Activated CD4-positive, CD25-positive, alpha-beta regulatory T cell treated with anti-CD3 and anti-CD28 coated beads, Interleukin-2, amount 50 U/mL, for 16 hours (primary cell): ENCODE measurements around the gene GMDS.

Experiments
- DNase-seq: peaks from one replicate; pipeline ENCODE4 v3.0.0-alpha.2; 2020; ENCODE audit warnings: low read depth, low spot score

GMDS gene

GRCh38 chr6:1987640-1988039, 257.8 kb downstream of the GMDS start:
- no peak for DNase-seq

DNA sequence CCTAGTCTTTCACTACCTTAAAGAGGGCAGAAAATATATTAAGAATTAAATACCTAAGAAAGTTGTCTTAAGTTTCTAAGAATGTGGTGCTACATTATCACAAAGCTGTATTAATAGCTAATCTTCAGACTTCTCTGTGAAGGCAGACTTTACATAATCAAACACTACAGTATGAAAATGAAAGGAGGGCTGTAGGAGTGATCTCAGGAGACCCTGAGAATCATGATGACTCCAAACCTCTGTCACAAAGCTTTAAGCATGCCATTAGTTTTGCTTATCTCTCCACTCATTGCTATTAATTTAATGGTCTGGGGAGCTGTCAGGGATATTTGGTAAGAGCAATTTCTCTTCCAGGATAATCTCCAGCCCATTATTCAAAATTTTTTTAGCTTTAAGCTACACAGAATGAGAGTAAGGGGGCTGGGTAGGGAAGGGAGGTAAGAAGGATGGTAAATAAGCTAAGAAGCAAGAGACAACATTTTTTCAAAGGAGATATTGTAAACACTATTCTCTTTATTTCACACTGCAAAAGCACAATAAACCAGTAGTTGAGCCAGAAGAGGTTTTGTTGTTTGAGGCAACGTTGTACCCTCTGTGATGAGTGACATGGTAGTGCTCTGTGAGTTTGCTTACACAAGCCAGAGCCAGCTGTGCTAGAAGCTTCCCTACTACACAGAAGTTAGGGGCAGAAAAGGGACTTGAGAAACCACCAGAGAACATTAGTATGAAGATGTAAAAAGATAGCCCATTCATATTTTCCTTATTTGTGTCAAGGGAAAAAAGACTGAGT, 258.8 kb downstream of the GMDS start:
- DNase-seq: no peak

- no peak for DNase-seq
Observed at GRCh38 chr6:1984346-1984994, 260.9 kb downstream of the GMDS start.

- DNase-seq: no peak
Observed at GRCh38 chr6:1983850-1984249, 261.6 kb downstream of the GMDS start.

- DNase-seq: no peak
Observed at GRCh38 chr6:1972962-1973361, 272.4 kb downstream of the GMDS start.

GRCh38 chr6:1971612-1972011, 273.8 kb downstream of the GMDS start:
- no peak for DNase-seq

- no peak for DNase-seq
Observed at GRCh38 chr6:1970151-1970561, 275.2 kb downstream of the GMDS start.

DNA sequence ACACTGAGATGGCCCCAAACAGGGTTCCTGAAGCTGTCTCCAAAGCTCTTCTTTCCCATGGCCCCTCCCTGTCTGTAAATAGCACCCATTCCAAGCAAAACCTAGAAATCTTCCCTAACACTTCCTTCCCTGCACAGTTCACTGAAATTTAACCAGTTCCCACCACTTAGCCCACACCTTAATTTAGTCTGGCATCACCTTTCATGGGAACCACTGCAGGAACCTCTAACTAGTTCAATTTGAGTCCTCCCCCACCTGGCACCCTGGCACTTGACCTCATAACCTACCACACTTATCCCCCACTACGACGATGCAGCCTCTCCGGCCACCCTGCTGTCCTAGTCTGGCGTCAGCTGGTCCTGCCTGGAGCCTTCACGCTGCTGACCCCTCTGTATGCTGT, 278.7 kb downstream of the GMDS start:
- DNase-seq: no peak

DNA sequence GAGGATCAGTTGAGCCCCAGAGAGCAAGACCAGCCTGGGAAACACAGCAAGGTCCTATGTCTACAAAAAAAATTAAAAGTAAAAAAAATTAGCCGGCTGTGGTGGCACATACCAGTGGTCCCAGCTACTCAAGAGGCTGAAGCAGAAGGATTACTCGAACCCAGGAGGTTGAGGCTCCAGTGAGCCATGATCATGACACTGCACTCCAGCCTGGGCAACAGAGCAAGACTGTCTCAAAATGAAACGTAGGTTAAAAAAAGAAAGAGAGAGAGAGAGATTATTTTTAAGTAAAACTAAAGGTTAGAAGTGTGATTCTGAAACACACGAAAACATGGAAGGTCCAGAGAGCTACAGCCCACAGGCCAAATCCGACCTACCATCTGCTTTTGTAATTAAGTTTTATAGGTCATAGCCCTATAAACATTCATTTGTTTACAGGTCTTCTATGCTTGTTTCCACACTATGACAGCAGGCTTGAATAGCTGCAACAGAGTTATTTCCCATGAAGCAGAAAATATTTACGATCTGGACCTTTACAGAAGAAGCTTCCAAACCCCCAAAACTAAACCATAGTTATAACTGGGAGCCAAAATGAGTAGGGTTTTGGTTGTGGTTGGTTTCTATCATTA, 279.7 kb downstream of the GMDS start:
- no peak for DNase-seq

DNA sequence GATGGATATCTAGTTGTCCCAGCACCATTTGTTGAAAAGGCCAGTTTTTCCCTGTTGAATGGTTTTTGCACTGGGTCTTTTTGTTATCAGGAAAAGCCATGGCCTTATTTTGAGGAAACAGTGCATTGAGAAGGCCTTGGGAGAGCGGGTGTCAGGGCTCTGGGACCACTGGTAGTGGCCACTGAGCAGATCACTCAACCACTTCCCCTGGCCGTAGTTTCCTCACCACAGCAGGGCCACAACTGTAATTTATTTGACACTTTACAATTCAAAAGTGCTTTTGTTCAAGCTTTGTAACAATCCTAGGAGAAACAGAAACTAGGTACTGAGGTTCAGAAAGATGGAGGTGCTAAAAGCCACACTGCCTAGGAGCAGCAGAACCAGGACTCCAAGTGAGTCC, 281.8 kb downstream of the GMDS start:
- no peak for DNase-seq

- no peak for DNase-seq
Observed at GRCh38 chr6:1962201-1962600, 283.2 kb downstream of the GMDS start.

- DNase-seq: no peak
Observed at GRCh38 chr6:1960486-1961142, 284.8 kb downstream of the GMDS start.

DNA sequence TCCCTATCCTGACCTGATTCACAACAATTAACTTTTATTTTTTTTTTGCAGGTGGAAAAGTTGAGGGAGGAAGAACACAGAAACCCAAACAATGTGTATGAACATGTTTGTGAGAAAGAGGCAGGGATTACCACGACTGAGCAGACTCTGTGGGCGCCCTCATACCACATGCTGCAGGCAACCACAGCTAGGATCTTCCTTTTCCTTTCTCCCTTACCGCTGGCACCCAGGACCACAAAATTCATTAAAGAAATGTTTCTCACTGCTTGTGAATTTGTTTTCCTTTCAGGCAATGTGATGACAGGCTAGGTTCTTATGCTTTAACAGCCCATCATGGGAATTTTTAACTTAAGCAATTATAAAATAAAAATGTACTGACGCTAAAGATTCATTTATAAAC, 287.1 kb downstream of the GMDS start:
- no peak for DNase-seq

DNA sequence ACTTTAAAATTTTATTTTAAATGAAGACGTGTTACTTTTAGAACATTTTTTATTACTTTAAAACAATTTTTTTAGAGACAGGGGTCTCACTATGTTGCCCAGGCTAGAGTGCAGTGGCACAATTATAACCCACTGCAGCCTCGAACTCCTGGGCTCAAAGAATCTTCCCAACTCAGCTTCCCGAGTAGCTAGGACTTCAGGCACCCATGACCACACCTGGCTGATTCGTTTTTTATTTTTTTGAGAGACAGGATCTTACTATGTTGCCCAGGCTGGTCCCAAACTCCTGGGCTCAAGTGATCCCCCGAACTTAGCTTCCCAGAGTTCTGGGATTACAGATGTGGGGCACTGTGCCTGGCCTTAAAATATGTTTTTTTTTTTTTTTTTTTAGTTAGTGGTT, 287.7 kb downstream of the GMDS start:
- DNase-seq: no peak

- no peak for DNase-seq
Observed at GRCh38 chr6:1952740-1953360, 292.6 kb downstream of the GMDS start.

GRCh38 chr6:1950631-1951030, 294.8 kb downstream of the GMDS start:
- no peak for DNase-seq

- no peak for DNase-seq
Observed at GRCh38 chr6:1949538-1949937, 295.9 kb downstream of the GMDS start.

GRCh38 chr6:1947922-1948321, 297.5 kb downstream of the GMDS start:
- no peak for DNase-seq

GRCh38 chr6:1946583-1946982, 298.8 kb downstream of the GMDS start:
- DNase-seq: no peak

DNA sequence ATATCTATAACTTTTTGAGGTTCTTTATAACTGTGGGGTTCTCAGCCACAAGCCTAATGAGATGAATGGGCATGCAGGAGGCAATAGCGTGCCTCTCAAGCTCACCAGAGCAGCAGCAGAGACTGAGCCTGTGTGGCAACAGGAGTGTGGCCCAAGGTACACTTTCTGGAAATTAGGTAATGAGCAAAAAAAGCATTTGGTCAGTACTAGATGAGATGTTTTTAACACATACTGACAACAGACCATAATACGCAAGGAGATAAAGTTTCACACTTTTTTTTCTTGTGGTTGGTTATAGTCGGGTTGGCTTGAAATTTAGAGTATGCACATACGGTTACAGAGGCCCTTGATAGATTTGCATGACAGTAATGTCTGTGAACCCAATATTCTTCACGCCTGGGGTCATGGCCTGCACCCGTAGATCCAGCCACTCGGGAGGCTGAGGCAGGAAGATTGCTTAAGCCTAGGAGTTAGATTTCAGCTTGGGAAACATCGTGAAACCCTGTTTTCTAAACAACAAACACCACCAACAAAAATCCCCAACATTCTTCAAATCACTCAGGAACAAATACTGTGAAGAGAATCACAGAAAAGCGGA, 300.1 kb downstream of the GMDS start:
- no peak for DNase-seq

DNA sequence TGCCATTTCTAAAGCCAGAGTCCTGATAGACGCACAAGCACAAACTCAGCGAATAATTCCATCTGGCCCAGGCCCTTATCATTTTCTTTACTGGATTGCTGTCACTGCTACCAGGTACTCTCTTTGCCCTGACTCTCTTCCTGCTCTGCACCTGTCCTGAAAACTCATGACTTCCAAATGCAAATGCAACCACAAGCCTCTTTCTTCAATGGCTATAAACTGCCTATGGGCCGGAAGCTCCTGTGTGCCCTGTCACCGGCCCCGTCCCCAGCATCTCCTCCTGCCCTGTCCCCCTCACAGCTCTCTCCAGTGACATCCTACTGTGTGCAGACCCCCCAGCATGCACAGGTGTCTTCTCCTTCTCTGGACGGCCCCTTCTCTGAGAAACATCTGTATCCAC, 302.6 kb downstream of the GMDS start:
- DNase-seq: no peak

DNA sequence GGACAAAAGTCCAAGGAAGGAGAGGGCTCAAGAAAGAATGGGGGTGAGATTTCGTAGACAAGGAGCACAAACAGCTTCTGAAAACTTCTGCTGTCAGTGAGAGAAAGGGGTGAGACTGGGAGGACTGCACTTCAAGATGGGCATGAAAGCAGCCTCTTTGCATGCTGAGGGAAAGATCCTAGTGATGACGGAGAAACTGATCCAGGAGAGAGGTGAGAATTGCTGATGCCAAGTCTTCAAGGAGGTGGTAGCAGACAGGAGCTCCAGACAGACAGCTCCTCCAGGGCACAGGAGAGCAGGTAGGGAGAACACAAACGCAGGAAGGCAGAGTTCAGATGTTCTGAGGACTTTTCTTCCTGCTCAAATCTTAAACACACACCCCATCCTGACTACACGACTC, 303.9 kb downstream of the GMDS start:
- no peak for DNase-seq
